Pancreas (tissue), 10 donors: Measurements from ENCODE around the gene RGS10. TPM values are rescaled to one million over a fixed set of nuclear protein-coding genes. Genes with fewer than 3 reads are reported as not detected.

Experiments used
- ATAC-seq, 4 donors: fragments of 200-7000 bp; cut with Tn5 transposase; one replicate each; pipeline versions ENCODE4 v1.8.0 to v1.9.1; 2020; ENCODE audit warnings: mild to moderate bottlenecking in 4 of 4, moderate library complexity in 4 of 4
- DNase-seq, 6 donors: peaks; one replicate each; pipeline ENCODE4 v3.0.0-alpha.2; 2020
- FAIRE-seq: peaks from 2 replicates; lab custom pipeline; 2012; peaks lifted over from hg19 to GRCh38; lab: Jason Lieb, UNC
- H3K27ac ChIP-seq, 4 donors: fragments of 200-600 bp; sonication (generic); 1 replicate in 3 of 4; 2 replicates in 1 of 4; pipeline versions ENCODE4 v1.5.0 to v1.8.0; 2020
- H3K27me3 ChIP-seq, 4 donors: fragments of 200-600 bp; one replicate each; pipeline ENCODE4 v1.8.0; 2021
- H3K36me3 ChIP-seq, 3 donors: fragments of 200-600 bp; sonication (generic) in 1 of 3; one replicate each; pipeline versions ENCODE4 v1.5.0 to v1.8.0; 2020 to 2021
- H3K4me1 ChIP-seq, 3 donors: fragments of 200-600 bp; one replicate each; pipeline ENCODE4 v1.8.0; 2021
- H3K4me3 ChIP-seq, 4 donors: fragments of 200-600 bp; sonication (generic) in 2 of 4; one replicate each; pipeline versions ENCODE4 v1.5.0 to v1.8.0; 2020 to 2021
- H3K9me3 ChIP-seq, 4 donors: fragments of 200-600 bp; one replicate each; pipeline ENCODE4 v1.8.0; 2021
- CTCF ChIP-seq, 4 donors: fragments of 200-600 bp; sonication (generic) in 3 of 4; IDR thresholded peaks; one replicate each; pipeline versions ENCODE4 v1.5.0 to v1.8.0; 2021; ENCODE audit warnings: antibody characterized with exemption in 4 of 4
- WGBS, 2 donors: extraction: QIAGEN DNeasy Blood & Tissue Kit; methylation state at CpG; one replicate each; pipeline ENCODE4 v1.1.7; 2013; 5-methylcytosine and 5-hydroxymethylcytosine counted together
- intact Hi-C, 3 donors: fragments of 100-400 bp; cut with DNase I; formaldehyde crosslinking; loops; one replicate each; pipeline versions ENCODE4 v1.11.1 to v1.14.2; 2022
- polyA plus RNA-seq, 2 donors: library from polyadenylated mRNA; stranded (reverse); fragments of 200-250 nt; gene quantifications; one replicate each; pipeline ENCODE4 v1.2.3, GENCODE V29; 2013
- total RNA-seq, 6 donors: library from RNA; stranded (reverse); fragmentation: NEBNext Ultra II Directional in 4 of 6; extraction: Animal tissue kit (Norgen Biotek cat#: 25700) in 4 of 6; gene quantifications; one replicate each; pipeline versions ENCODE4 v1.2.1 to v1.2.4, GENCODE V29; 2021 to 2023
- donor health status: healthy with polysubstance abuse.
- donor health status: DM: no; HTN: no; CAD: no; lungs with moderate emphysema.
- donor health status: DM: no; HTN: no; CAD: no.
- donor health status: control.
- donor health status: control.
- donor health status: Bipolar disorder and iron deficiency.
- donor health status: DM: yes; HTN: yes; CAD: no.
- donor health status: DM: no; HTN: no; CAD: no.
- donor health status: DM: no; HTN: no; CAD: no.
- donor health status: DM: yes; HTN: yes; CAD: no.

RGS10 gene
- total and polyA plus RNA-seq, 8 donors: 0.42 to 15.9 (median 4.4) TPM

- intact Hi-C loops: no loop called here
- H3K9me3 ChIP-seq: no peaks in the 10 kb centered on the region
- 88 to 92% methylated on average over 10 of the region's 10 CpGs for WGBS, 2 donors
Observed at GRCh38 chr10:119518936-119519335, 23.6 kb downstream of the RGS10 start.

DNA sequence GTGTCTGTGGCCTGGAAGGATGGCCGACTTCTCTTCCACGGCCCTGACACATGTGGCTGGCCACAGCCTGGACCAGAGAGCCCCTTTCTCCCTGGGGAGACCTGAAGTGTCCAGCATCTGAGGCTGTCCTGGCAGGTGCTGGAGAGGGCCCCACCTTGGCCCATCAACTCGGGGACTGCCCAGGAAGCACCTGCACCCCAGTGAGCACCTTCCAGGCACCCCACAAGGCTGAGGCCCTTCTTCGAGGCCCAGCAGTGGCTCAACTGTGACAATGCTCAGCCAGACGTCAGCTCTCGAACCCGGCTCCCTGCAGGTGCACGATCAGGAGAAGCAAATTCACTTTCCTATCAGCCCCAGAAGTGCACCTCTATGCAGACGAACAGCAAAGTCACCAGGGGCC lies 24.3 kb downstream of the RGS10 start:
- no peaks in the 10 kb centered on the region for H3K27me3 ChIP-seq
- H3K9me3 ChIP-seq: no peaks in the 10 kb centered on the region
- H3K4me1 ChIP-seq: no peaks in the 10 kb centered on the region
- 81% methylated on average over 9 of the region's 9 CpGs for WGBS, 2 donors
- H3K27ac ChIP-seq: peak overlapping the region in 1 of 4 donors; percentile 62
- TF ChIP-seq CTCF (IDR thresholded peaks at IDR 0.05): no peak
- no peak for FAIRE-seq
- no peak for DNase-seq
- ATAC-seq: peak in 1 of 4 donors; percentile 10
- no peaks in the 10 kb centered on the region for H3K36me3 ChIP-seq
- no peak overlapping the region for H3K4me3 ChIP-seq
- intact Hi-C loops: no loop called here

More at GRCh38 chr10:119518936-119519335, 23.6 kb downstream of the RGS10 start:
- FAIRE-seq (no peak), DNase-seq (no peak), ATAC-seq (no peak)
- TF ChIP-seq CTCF (IDR thresholded peaks at IDR 0.05): no peak
- H3K4me3 ChIP-seq: no peak overlapping the region
- no peak overlapping the region for H3K27ac ChIP-seq
- no peaks in the 10 kb centered on the region for H3K27me3 ChIP-seq
- no peaks in the 10 kb centered on the region for H3K4me1 ChIP-seq
- no peaks in the 10 kb centered on the region for H3K36me3 ChIP-seq

DNA sequence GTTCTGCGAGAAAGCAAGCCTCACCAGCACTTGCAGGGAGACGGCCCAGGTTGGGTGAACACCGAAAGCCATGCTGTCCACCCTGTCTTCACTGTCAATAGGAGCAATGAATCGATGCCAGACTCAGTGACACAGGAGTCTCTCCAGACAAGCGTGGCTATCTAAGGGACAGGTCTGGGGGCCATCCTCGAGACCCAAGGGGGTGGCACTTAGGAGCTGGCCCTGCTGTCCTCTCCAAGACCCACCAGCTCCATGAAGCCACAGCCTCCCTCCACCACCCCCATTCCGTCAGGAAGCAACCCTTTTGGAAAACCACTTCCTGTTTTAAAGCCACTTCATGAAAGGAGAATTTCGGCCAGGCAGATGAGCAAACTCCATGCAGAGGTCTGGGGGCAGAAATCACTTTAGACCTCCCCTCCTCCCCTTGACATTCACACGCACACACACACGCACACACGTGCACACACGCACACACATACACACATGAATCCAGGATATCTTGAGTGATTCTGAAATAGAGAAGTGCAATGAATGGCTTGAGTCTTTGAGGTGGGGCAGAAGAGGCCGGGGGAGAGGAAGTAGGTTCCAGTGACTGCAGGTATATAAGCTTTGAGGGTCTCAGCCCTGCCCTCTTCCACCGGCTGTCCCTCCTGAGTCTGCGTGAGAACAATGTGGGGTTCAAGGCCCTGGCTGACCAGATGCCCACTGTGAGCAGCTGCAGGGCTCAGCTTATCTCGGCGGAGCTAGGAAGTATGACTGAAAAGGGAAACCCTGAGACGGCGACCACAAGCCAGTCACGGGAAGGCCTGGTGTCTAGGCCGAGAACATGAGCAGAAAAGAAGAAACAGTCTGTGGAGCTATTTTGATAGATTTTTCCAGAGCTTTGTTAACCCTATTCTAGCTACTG lies 25.0 kb downstream of the RGS10 start:
- peak in 2 of 4 donors; percentile 65 to 74 for ATAC-seq
- Histone ChIP-seq H3K4me3 (no peak overlapping the region), H3K27me3 (no peaks in the 10 kb centered on the region), H3K9me3 (no peaks in the 10 kb centered on the region), H3K4me1 (no peaks in the 10 kb centered on the region), H3K27ac (peak overlapping the region in 1 of 4 donors; percentile 62), H3K36me3 (no peaks in the 10 kb centered on the region)
- no peak for FAIRE-seq
- DNase-seq: no peak
- TF ChIP-seq CTCF (IDR thresholded peaks at IDR 0.05): no peak
- intact Hi-C loops: no loop called here
- WGBS, 2 donors: 78 to 82% methylated on average over 21 of the region's 21 CpGs

DNA sequence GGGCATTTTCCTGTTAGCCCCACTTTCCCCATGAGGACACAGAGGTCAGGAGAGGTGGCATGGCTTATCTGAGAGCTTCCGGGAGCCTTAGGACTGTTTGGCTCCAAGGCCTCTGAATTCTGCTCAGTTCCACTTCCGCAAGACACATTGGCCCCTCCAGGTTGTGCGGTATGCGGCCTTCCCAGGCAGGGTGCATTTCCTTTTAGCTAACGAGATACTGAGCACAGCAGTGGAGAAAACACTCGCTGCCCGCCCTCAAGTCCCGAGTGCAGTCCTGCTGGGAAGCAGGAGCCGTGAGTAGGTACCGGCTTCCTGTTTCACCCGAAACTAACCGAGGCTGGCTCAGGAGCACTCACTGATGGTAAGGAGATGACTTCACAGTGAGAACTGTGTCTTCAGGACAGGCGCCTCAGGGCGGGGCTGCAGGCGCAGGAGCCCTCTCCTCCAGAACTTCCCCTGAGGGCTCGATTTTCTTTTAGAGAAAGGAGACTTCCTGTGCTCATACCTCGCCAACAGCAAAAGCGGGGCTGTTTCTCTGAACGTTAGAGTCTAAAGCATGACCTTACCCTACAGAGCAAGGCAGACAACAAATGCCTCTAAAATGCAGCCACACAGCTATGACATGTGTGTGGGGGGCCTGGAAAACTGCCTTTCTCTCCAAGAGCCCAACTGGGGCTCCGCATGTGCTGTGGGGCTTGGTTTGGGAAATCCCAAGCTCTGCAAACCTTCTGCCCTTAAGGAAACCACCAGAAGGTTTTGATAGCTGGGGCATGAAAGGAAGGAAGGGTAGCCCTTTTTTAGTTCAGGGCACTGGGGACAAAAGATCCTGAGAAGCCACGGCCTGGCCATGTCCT lies 25.9 kb downstream of the RGS10 start:
- Histone ChIP-seq H3K27me3 (no peaks in the 10 kb centered on the region), H3K4me3 (no peak overlapping the region), H3K27ac (no peak overlapping the region), H3K9me3 (no peaks in the 10 kb centered on the region), H3K36me3 (no peaks in the 10 kb centered on the region), H3K4me1 (no peaks in the 10 kb centered on the region)
- ATAC-seq (peak in 3 of 4 donors; percentile 28 to 68 (median 65)), FAIRE-seq (no peak), DNase-seq (no peak)
- WGBS, 2 donors: 77% methylated on average over 21 of the region's 21 CpGs
- no peak for TF ChIP-seq CTCF (IDR thresholded peaks at IDR 0.05)
- intact Hi-C loops: no loop called here
